HEK293 (cell line): ENCODE results near the gene KIAA0232.

ENCODE experiments used
- CTCF ChIA-PET: fragments of 350-600 bp; formaldehyde crosslinking; extraction: SDS; loops from one replicate; lab custom pipeline; 2021; ENCODE audit warnings: antibody characterized with exemption; lab: Yijun Ruan, JAX
- POLR2A ChIA-PET: fragments of 300-600 bp; formaldehyde crosslinking; extraction: SDS; loops from one replicate; lab custom pipeline; 2020; ENCODE audit warnings: antibody characterized with exemption, inconsistent platforms; lab: Yijun Ruan, JAX
- H3K27ac ChIP-seq: fragments of 200-500 bp; sonication (Bioruptor generic); 2 replicates; pipeline ENCODE4 v1.5.1; 2014; ENCODE audit warnings: low read depth, low read length, control low read depth, inconsistent platforms; ENCODE audit errors: extremely low read depth
- H3K36me3 ChIP-seq, 2 experiments: fragments of 200-500 bp in 1 of 2; sonication (Bioruptor generic) in 1 of 2; 1 replicate in 1 of 2; 2 replicates in 1 of 2; pipeline ENCODE4 v1.5.1; 2014 to 2017; ENCODE audit warnings: inconsistent platforms in 2 of 2, low read length in 2 of 2; ENCODE audit not compliant: control insufficient read depth in 2 of 2, insufficient read depth in 1 of 2
- H3K4me1 ChIP-seq: fragments of 200-500 bp; sonication (Bioruptor generic); 2 replicates; pipeline ENCODE4 v1.5.1; 2014; ENCODE audit warnings: mild to moderate bottlenecking, low read length, inconsistent platforms; ENCODE audit not compliant: control insufficient read depth, insufficient read depth
- H3K4me3 ChIP-seq: 2 replicates; pipeline ENCODE4 v1.5.1; 2011; ENCODE audit warnings: low read depth, mild to moderate bottlenecking, control low read depth, low read length, moderate library complexity
- H3K9me3 ChIP-seq: fragments of 200-500 bp; sonication (Bioruptor generic); 2 replicates; pipeline ENCODE4 v1.5.1; 2014; ENCODE audit warnings: low read depth, low read length, inconsistent platforms; ENCODE audit not compliant: control insufficient read depth, insufficient read depth
- GLIS1 ChIP-seq: fragments of 450-650 bp; formaldehyde crosslinking; IDR thresholded peaks from 2 replicates; pipeline ENCODE4 v1.5.1; 2016; ENCODE audit warnings: missing biosample characterization, missing genetic modification characterization
- HOXC10 ChIP-seq: sonication (generic); formaldehyde crosslinking; IDR thresholded peaks from 2 replicates; pipeline ENCODE4 v1.8.1; 2023; ENCODE audit warnings: mild to moderate bottlenecking, missing genetic modification reagents
- KLF1 ChIP-seq: fragments of 450-650 bp; formaldehyde crosslinking; IDR thresholded peaks from 2 replicates; pipeline ENCODE4 v1.5.1; 2016; ENCODE audit warnings: missing biosample characterization, missing genetic modification characterization
- MEIS1 ChIP-seq: sonication (generic); formaldehyde crosslinking; IDR thresholded peaks from 2 replicates; pipeline ENCODE4 v1.8.1; 2022; ENCODE audit warnings: missing genetic modification reagents, mild to moderate bottlenecking, borderline replicate concordance
- MZF1 ChIP-seq: fragments of 450-650 bp; formaldehyde crosslinking; IDR thresholded peaks from 2 replicates; pipeline ENCODE4 v1.5.1; 2017; ENCODE audit warnings: missing biosample characterization, missing genetic modification characterization, borderline replicate concordance
- PRDM1 ChIP-seq: fragments of 450-650 bp; formaldehyde crosslinking; IDR thresholded peaks from 2 replicates; pipeline ENCODE4; 2016; ENCODE audit warnings: missing biosample characterization, missing genetic modification characterization
- REPIN1 ChIP-seq: fragments of 450-650 bp; formaldehyde crosslinking; IDR thresholded peaks from 2 replicates; pipeline ENCODE4 v1.5.1; 2017; ENCODE audit warnings: missing biosample characterization, missing genetic modification characterization, low read depth
- SETDB1 ChIP-seq: IDR thresholded peaks from one replicate; pipeline ENCODE4 v1.6.1; 2017; ENCODE audit warnings: mild to moderate bottlenecking, low read length, moderate library complexity, mixed read lengths; ENCODE audit not compliant: insufficient read length
- SP2 ChIP-seq: fragments of 450-650 bp; formaldehyde crosslinking; IDR thresholded peaks from 2 replicates; pipeline ENCODE4 v1.5.1; 2016; ENCODE audit warnings: missing biosample characterization, missing genetic modification characterization
- SP3 ChIP-seq: fragments of 450-650 bp; formaldehyde crosslinking; IDR thresholded peaks from 2 replicates; pipeline ENCODE4 v1.5.1; 2016; ENCODE audit warnings: missing biosample characterization, missing genetic modification characterization
- ZBTB8A ChIP-seq: fragments of 450-650 bp; formaldehyde crosslinking; IDR thresholded peaks from 2 replicates; pipeline ENCODE4 v1.5.1; 2016; ENCODE audit warnings: missing biosample characterization, missing genetic modification characterization
- ZEB2 ChIP-seq: fragments of 450-650 bp; formaldehyde crosslinking; IDR thresholded peaks from 2 replicates; pipeline ENCODE4 v1.5.1; 2016; ENCODE audit warnings: missing biosample characterization, missing genetic modification characterization
- ZNF10 ChIP-seq: fragments of 450-650 bp; formaldehyde crosslinking; IDR thresholded peaks from 2 replicates; pipeline ENCODE4 v1.5.1; 2017; ENCODE audit warnings: missing biosample characterization, missing genetic modification characterization
- ZNF121 ChIP-seq: fragments of 450-650 bp; formaldehyde crosslinking; IDR thresholded peaks from 2 replicates; pipeline ENCODE4 v1.5.1; 2016; ENCODE audit warnings: missing biosample characterization, missing genetic modification characterization
- ZNF132 ChIP-seq: fragments of 450-650 bp; formaldehyde crosslinking; IDR thresholded peaks from 2 replicates; pipeline ENCODE4 v1.5.1; 2017; ENCODE audit warnings: missing biosample characterization, missing genetic modification characterization, borderline replicate concordance
- ZNF138 ChIP-seq: fragments of 450-650 bp; formaldehyde crosslinking; IDR thresholded peaks from 2 replicates; pipeline ENCODE4 v1.5.1; 2016; ENCODE audit warnings: missing biosample characterization, missing genetic modification characterization, borderline replicate concordance
- ZNF146 ChIP-seq: fragments of 450-650 bp; formaldehyde crosslinking; IDR thresholded peaks from 2 replicates; pipeline ENCODE4 v1.5.1; 2016; ENCODE audit warnings: missing biosample characterization, missing genetic modification characterization
- ZNF169 ChIP-seq: fragments of 450-650 bp; formaldehyde crosslinking; IDR thresholded peaks from 2 replicates; pipeline ENCODE4 v1.5.1; 2016; ENCODE audit warnings: missing biosample characterization, missing genetic modification characterization
- ZNF2 ChIP-seq: fragments of 450-650 bp; formaldehyde crosslinking; IDR thresholded peaks from 2 replicates; pipeline ENCODE4 v1.5.1; 2016; ENCODE audit warnings: missing biosample characterization, missing genetic modification characterization
- ZNF214 ChIP-seq: fragments of 450-650 bp; formaldehyde crosslinking; IDR thresholded peaks from 2 replicates; pipeline ENCODE4 v1.5.1; 2017; ENCODE audit warnings: missing biosample characterization, mild to moderate bottlenecking, missing genetic modification characterization, borderline replicate concordance
- ZNF24 ChIP-seq: fragments of 450-650 bp; formaldehyde crosslinking; IDR thresholded peaks from 2 replicates; pipeline ENCODE4 v1.5.1; 2016; ENCODE audit warnings: missing biosample characterization, missing genetic modification characterization
- ZNF391 ChIP-seq: fragments of 450-650 bp; formaldehyde crosslinking; IDR thresholded peaks from 2 replicates; pipeline ENCODE4 v1.5.1; 2016; ENCODE audit warnings: low read depth, missing biosample characterization, missing genetic modification characterization, borderline replicate concordance
- ZNF426 ChIP-seq: fragments of 450-650 bp; formaldehyde crosslinking; IDR thresholded peaks from 2 replicates; pipeline ENCODE4 v1.5.1; 2017; ENCODE audit warnings: missing biosample characterization, missing genetic modification characterization, mild to moderate bottlenecking, inconsistent platforms, moderate library complexity
- ZNF473 ChIP-seq: fragments of 450-650 bp; formaldehyde crosslinking; IDR thresholded peaks from 2 replicates; pipeline ENCODE4 v1.5.1; 2017; ENCODE audit warnings: missing biosample characterization, missing genetic modification characterization
- ZNF514 ChIP-seq: fragments of 450-650 bp; formaldehyde crosslinking; IDR thresholded peaks from 2 replicates; pipeline ENCODE4 v1.5.1; 2016; ENCODE audit warnings: missing biosample characterization, missing genetic modification characterization
- ZNF548 ChIP-seq: fragments of 450-650 bp; formaldehyde crosslinking; IDR thresholded peaks from 2 replicates; pipeline ENCODE4 v1.5.1; 2016; ENCODE audit warnings: missing biosample characterization, missing genetic modification characterization
- ZNF624 ChIP-seq: fragments of 450-650 bp; formaldehyde crosslinking; IDR thresholded peaks from 2 replicates; pipeline ENCODE4 v1.5.1; 2017; ENCODE audit warnings: missing biosample characterization, missing genetic modification characterization
- ZNF707 ChIP-seq: fragments of 450-650 bp; formaldehyde crosslinking; IDR thresholded peaks from 2 replicates; pipeline ENCODE4 v1.5.1; 2016; ENCODE audit warnings: missing biosample characterization, missing genetic modification characterization
- ZNF777 ChIP-seq: fragments of 450-650 bp; formaldehyde crosslinking; IDR thresholded peaks from 2 replicates; pipeline ENCODE4 v1.5.1; 2017; ENCODE audit warnings: missing biosample characterization, missing genetic modification characterization, borderline replicate concordance
- ZSCAN16 ChIP-seq: fragments of 450-650 bp; formaldehyde crosslinking; IDR thresholded peaks from 2 replicates; pipeline ENCODE4 v1.5.1; 2016; ENCODE audit warnings: missing biosample characterization, missing genetic modification characterization
- ZSCAN23 ChIP-seq: fragments of 450-650 bp; formaldehyde crosslinking; IDR thresholded peaks from 2 replicates; pipeline ENCODE4 v1.5.1; 2016; ENCODE audit warnings: missing biosample characterization, missing genetic modification characterization
- ZSCAN30 ChIP-seq: fragments of 450-650 bp; IDR thresholded peaks from 2 replicates; pipeline ENCODE4 v1.5.1; 2018; ENCODE audit warnings: missing biosample characterization, mild to moderate bottlenecking, missing genetic modification characterization, moderate library complexity
- TF ChIP-seq, protein P1 (sequence below): fragments of 450-650 bp; formaldehyde crosslinking; IDR thresholded peaks from 2 replicates; pipeline ENCODE4 v1.5.1; 2016; ENCODE audit warnings: missing biosample characterization, missing genetic modification characterization
- TF ChIP-seq, protein P2 (sequence below): fragments of 450-650 bp; formaldehyde crosslinking; IDR thresholded peaks from 2 replicates; pipeline ENCODE4 v1.5.1; 2016; ENCODE audit warnings: missing biosample characterization, missing genetic modification characterization
- TF ChIP-seq, protein P3 (sequence below): fragments of 450-650 bp; formaldehyde crosslinking; IDR thresholded peaks from 2 replicates; pipeline ENCODE4 v1.5.1; 2016; ENCODE audit warnings: missing biosample characterization, missing genetic modification characterization, low read depth

The KIAA0232 gene

DNA sequence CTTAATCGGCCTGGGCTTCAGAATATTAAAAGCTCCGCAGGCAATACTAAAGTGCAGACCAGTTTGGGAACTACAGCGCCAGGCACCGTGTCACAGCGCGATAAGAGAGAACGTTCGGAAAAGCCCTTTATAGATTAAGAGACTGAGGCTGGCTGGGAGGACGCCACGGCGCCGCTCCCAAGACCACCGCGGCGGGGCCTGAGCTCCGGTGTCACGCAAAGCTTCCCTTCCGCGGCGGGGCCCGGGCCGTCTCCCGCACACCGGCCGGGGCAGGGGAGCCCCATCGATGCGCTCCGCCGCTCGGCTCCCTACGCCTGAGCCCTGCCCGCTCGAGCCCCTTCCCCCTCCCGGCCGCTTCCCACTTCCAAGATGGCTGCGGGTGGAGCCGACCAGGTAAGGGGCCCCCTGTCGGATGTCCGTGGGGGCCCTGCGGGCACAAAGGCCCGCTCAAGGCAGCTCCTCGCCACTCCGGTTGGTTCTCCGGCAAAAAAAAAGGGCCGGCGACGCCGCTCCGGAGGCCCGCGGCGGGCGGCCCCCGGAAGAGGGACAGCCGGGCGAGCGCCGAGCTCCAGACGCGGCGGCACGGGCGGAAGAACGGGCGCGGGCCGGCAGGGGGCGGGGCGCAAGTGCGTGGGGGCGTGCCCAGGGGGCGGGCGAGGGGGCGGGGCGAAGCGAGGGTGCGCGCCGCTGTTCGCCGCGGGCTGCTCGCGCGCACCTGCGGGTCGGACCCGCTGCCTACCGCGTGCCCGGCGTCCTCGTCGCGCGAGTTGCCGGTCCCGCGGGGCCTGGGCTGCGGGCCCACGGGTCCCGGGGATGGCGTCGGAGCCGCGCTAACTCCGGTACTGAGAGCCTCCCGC is 126.8 kb downstream of the KIAA0232 start, which contains the start of gene TBC1D14:
TBC1D14 (plus strand) TSS at position 714 of the 857 bp plus-strand sequence. CDS start 13,564 bp downstream, outside the sequence.
- Histone ChIP-seq H3K4me1 (no peaks in the 10 kb centered on the region), H3K27ac (peak within 1 kb of the TSS; percentile 88), H3K9me3 (no peaks in the 10 kb centered on the region), H3K4me3 (peak within 1 kb of the TSS; percentile 70), H3K36me3 (no peaks in the 10 kb centered on the region)
- POLR2A ChIA-PET = interaction anchor here (1.0 to 1.8 kb wide), 6 partner anchors 8 to 159 kb away, joined by 3 to 11 read pairs (median 5); partner anchors contain the start of gene GRPEL1
- CTCF ChIA-PET = interaction anchor here (0.6 to 2.0 kb wide), 7 partner anchors 18 to 189 kb away, joined by 3 to 9 read pairs (median 3); no protein-coding TSS in a partner anchor
- TF ChIP-seq ZNF473 = no peak
- no peak for TF ChIP-seq MEIS1 (CRISPR knock-in tag)
- TF ChIP-seq ZNF548 (tag by site-specific recombination) = no peak
- TF ChIP-seq ZNF777 = no peak
- TF ChIP-seq ZNF624 (tag by site-specific recombination) = no peak
- no peak for TF ChIP-seq PRDM1 (tag by site-specific recombination)
- TF ChIP-seq, protein P1, sequence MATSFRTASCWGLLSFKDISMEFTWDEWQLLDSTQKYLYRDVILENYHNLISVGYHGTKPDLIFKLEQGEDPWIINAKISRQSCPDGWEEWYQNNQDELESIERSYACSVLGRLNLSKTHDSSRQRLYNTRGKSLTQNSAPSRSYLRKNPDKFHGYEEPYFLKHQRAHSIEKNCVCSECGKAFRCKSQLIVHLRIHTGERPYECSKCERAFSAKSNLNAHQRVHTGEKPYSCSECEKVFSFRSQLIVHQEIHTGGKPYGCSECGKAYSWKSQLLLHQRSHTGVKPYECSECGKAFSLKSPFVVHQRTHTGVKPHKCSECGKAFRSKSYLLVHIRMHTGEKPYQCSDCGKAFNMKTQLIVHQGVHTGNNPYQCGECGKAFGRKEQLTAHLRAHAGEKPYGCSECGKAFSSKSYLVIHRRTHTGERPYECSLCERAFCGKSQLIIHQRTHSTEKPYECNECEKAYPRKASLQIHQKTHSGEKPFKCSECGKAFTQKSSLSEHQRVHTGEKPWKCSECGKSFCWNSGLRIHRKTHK (tag by site-specific recombination) = no peak
- TF ChIP-seq ZNF169 (tag by site-specific recombination) = no peak
- TF ChIP-seq SETDB1 = no peak
- no peak for TF ChIP-seq ZNF426
- TF ChIP-seq MZF1 (tag by site-specific recombination) = no peak
- TF ChIP-seq ZSCAN16 (tag by site-specific recombination) = no peak
- TF ChIP-seq HOXC10 (CRISPR knock-in tag) = no peak
- no peak for TF ChIP-seq ZNF707 (tag by site-specific recombination)
- TF ChIP-seq ZNF146 (tag by site-specific recombination) = no peak
- TF ChIP-seq SP2 = peak; percentile 34
- no peak for TF ChIP-seq ZNF132 (tag by site-specific recombination)
- TF ChIP-seq ZNF2 (tag by site-specific recombination) = no peak
- TF ChIP-seq, protein P2, sequence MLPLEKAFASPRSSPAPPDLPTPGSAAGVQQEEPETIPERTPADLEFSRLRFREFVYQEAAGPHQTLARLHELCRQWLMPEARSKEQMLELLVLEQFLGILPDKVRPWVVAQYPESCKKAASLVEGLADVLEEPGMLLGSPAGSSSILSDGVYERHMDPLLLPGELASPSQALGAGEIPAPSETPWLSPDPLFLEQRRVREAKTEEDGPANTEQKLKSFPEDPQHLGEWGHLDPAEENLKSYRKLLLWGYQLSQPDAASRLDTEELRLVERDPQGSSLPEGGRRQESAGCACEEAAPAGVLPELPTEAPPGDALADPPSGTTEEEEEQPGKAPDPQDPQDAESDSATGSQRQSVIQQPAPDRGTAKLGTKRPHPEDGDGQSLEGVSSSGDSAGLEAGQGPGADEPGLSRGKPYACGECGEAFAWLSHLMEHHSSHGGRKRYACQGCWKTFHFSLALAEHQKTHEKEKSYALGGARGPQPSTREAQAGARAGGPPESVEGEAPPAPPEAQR (tag by site-specific recombination) = no peak
- TF ChIP-seq GLIS1 = peak; percentile 56; the same call in 1 of the 2 replicates
- TF ChIP-seq SP3 (tag by site-specific recombination) = peak; percentile 71
- TF ChIP-seq ZEB2 (tag by site-specific recombination) = peak; percentile 69
- TF ChIP-seq ZNF514 (tag by site-specific recombination) = no peak
- TF ChIP-seq KLF1 = 0 out of 2 replicates have a peak, but pooled peaks have one; percentile 18
- no peak; the same call in 1 of the 2 replicates for TF ChIP-seq ZNF391 (tag by site-specific recombination)
- no peak for TF ChIP-seq ZNF214 (tag by site-specific recombination)
- no peak for TF ChIP-seq ZNF24 (tag by site-specific recombination)
- no peak for TF ChIP-seq ZNF138 (tag by site-specific recombination)
- no peak for TF ChIP-seq ZNF121
- TF ChIP-seq REPIN1 = no peak
- no peak for TF ChIP-seq ZSCAN23 (tag by site-specific recombination)
- TF ChIP-seq ZNF10 = no peak
- 0 out of 2 replicates have a peak, but pooled peaks have one; percentile 19 for TF ChIP-seq ZSCAN30 (tag by site-specific recombination)
- TF ChIP-seq, protein P3, sequence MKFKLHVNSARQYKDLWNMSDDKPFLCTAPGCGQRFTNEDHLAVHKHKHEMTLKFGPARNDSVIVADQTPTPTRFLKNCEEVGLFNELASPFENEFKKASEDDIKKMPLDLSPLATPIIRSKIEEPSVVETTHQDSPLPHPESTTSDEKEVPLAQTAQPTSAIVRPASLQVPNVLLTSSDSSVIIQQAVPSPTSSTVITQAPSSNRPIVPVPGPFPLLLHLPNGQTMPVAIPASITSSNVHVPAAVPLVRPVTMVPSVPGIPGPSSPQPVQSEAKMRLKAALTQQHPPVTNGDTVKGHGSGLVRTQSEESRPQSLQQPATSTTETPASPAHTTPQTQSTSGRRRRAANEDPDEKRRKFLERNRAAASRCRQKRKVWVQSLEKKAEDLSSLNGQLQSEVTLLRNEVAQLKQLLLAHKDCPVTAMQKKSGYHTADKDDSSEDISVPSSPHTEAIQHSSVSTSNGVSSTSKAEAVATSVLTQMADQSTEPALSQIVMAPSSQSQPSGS (tag by site-specific recombination) = no peak
- TF ChIP-seq ZBTB8A = peak; percentile 71
